Keratinocyte (primary cell): ENCODE measurements around the gene GCA. TPM values are rescaled to one million over a fixed set of nuclear protein-coding genes. Genes with fewer than 3 reads are reported as not detected.

ENCODE experiments used
- DNase-seq: peaks from one replicate; pipeline ENCODE4 v3.0.0-alpha.2; 2011; ENCODE audit warnings: low read depth, missing footprints, low spot score
- FAIRE-seq: peaks from 2 replicates; lab custom pipeline; 2011; peaks lifted over from hg19 to GRCh38; lab: Jason Lieb, UNC
- H2AFZ ChIP-seq: 2 replicates; pipeline ENCODE4 v1.6.0; 2012; ENCODE audit warnings: low read length, control low read depth, inconsistent platforms; ENCODE audit not compliant: control insufficient read depth
- H3K27ac ChIP-seq: 2 replicates; pipeline ENCODE4 v1.5.1; 2011; ENCODE audit warnings: low read length; ENCODE audit not compliant: control insufficient read depth, insufficient read depth
- H3K27me3 ChIP-seq: 3 replicates; pipeline ENCODE4 v1.6.0; 2011; ENCODE audit warnings: low read length; ENCODE audit not compliant: control insufficient read depth, insufficient read depth; ENCODE audit errors: extremely low read depth
- H3K36me3 ChIP-seq, 2 experiments: 2 replicates in 1 of 2; 3 replicates in 1 of 2; pipeline ENCODE4 v1.5.1; 2011; ENCODE audit warnings: low read length in 2 of 2, mild to moderate bottlenecking in 1 of 2; ENCODE audit not compliant: control insufficient read depth in 2 of 2, insufficient read depth in 2 of 2; ENCODE audit errors: extremely low read depth in 1 of 2
- H3K4me1 ChIP-seq: 3 replicates; pipeline ENCODE4 v1.5.1; 2011; ENCODE audit warnings: low read length; ENCODE audit not compliant: control insufficient read depth, insufficient read depth; ENCODE audit errors: extremely low read depth
- H3K4me2 ChIP-seq: 3 replicates; pipeline ENCODE4 v1.6.0; 2011; ENCODE audit warnings: low read depth, low read length; ENCODE audit not compliant: control insufficient read depth, insufficient read depth; ENCODE audit errors: extremely low read depth
- H3K4me3 ChIP-seq, 3 experiments: fragments of 200-600 bp in 1 of 3; sonication (generic) in 1 of 3; 2 replicates in 2 of 3; 3 replicates in 1 of 3; pipeline ENCODE4 v1.5.1; 2011 to 2016; ENCODE audit warnings: low read length in 3 of 3, mild to moderate bottlenecking in 3 of 3, control low read depth in 2 of 3, inconsistent platforms in 1 of 3, low read depth in 1 of 3, mixed read lengths in 1 of 3, mixed run types in 1 of 3, moderate library complexity in 1 of 3; ENCODE audit not compliant: control insufficient read depth in 2 of 3, insufficient read depth in 2 of 3; ENCODE audit errors: extremely low read depth in 1 of 3
- H3K79me2 ChIP-seq: 2 replicates; pipeline ENCODE4 v1.6.0; 2012; ENCODE audit warnings: low read length; ENCODE audit not compliant: control insufficient read depth, insufficient read depth
- H3K9ac ChIP-seq: 3 replicates; pipeline ENCODE4 v1.6.0; 2011; ENCODE audit warnings: low read length; ENCODE audit not compliant: control insufficient read depth, insufficient read depth; ENCODE audit errors: extremely low read depth
- H3K9me1 ChIP-seq: 3 replicates; pipeline ENCODE4 v1.6.0; 2011; ENCODE audit warnings: low read length; ENCODE audit not compliant: control insufficient read depth, insufficient read depth; ENCODE audit errors: extremely low read depth
- H3K9me3 ChIP-seq: 2 replicates; pipeline ENCODE4 v1.5.1; 2012; ENCODE audit warnings: low read depth, low read length; ENCODE audit not compliant: control insufficient read depth
- H4K20me1 ChIP-seq: 3 replicates; pipeline ENCODE4 v1.6.0; 2011; ENCODE audit warnings: low read length; ENCODE audit not compliant: control insufficient read depth, insufficient read depth; ENCODE audit errors: extremely low read depth
- CTCF ChIP-seq, 3 experiments: IDR thresholded peaks in 1 of 3; conservative IDR thresholded peaks in 1 of 3; optimal IDR thresholded peaks in 1 of 3; 2 replicates in 2 of 3; 3 replicates in 1 of 3; pipeline versions ENCODE3 to v1.5.1; 2011; ENCODE audit warnings: low read length in 3 of 3, mild to moderate bottlenecking in 3 of 3, moderate library complexity in 2 of 3, control low read depth in 1 of 3, inconsistent platforms in 1 of 3; ENCODE audit not compliant: insufficient read depth in 2 of 3; ENCODE audit errors: extremely low read depth in 1 of 3
- EZH2 ChIP-seq: IDR thresholded peaks from one replicate; pipeline ENCODE4 v1.6.1; 2012; ENCODE audit warnings: inconsistent platforms, mild to moderate bottlenecking, low read length, moderate library complexity
- dilution Hi-C: fragments of 300-500 bp; cut with MboI; formaldehyde crosslinking; loops from one replicate; pipeline ENCODE4 v1.7.0; 2020; ENCODE audit warnings: low sequenced_read_pairs; ENCODE audit not compliant: extremely low pct_ligation_motif_present
- polyA plus RNA-seq, 5 experiments: library from polyadenylated mRNA; depleted of rRNA in 3 of 5; stranded (reverse) in 3 of 5; stranded (forward) in 1 of 5; unstranded in 1 of 5; fragments of >200 nt; gene quantifications; 1 replicate in 1 of 5; 2 replicates in 3 of 5; 3 replicates in 1 of 5; pipeline versions ENCODE4 v1.2.1 to v1.2.3, GENCODE V29; 2011 to 2012; ENCODE audit warnings: missing spikeins in 2 of 5, low read depth in 1 of 5, low replicate concordance in 1 of 5

The GCA gene
- polyA plus RNA-seq, 1 donor (not counting 4 experiments of a cell fraction or from before 2014, with no cell fraction given) = 10.0 TPM

- dilution Hi-C loops = no loop called here
- TF ChIP-seq CTCF (optimal IDR thresholded peaks at IDR 0.05 in 1 of 3, IDR thresholded peaks at IDR 0.05 in 1 of 3, conservative IDR thresholded peaks at IDR 0.05 in 1 of 3; ENCODE audit: extremely low read depth in 1 of 3, insufficient read depth in 2 of 3, low read length in 3 of 3) (no peak), EZH2 (no peak)
Observed at GRCh38 chr2:162369551-162369950, 25.6 kb downstream of the GCA start.

GRCh38 chr2:162370931-162371330, 27.0 kb downstream of the GCA start:
- H3K27me3 ChIP-seq = no peaks in the 10 kb centered on the region
- H3K4me2 ChIP-seq = no peak overlapping the region
- H3K4me3 ChIP-seq = no peak overlapping the region
- no peaks in the 10 kb centered on the region for H3K79me2 ChIP-seq
- no peaks in the 10 kb centered on the region for H3K9me3 ChIP-seq
- no peak overlapping the region for H3K27ac ChIP-seq
- no peaks in the 10 kb centered on the region for H3K4me1 ChIP-seq
- no peak for FAIRE-seq
- H4K20me1 ChIP-seq = no peaks in the 10 kb centered on the region
- no peak overlapping the region for H2AFZ ChIP-seq
- dilution Hi-C loops = no loop called here
- H3K9ac ChIP-seq = no peak overlapping the region
- H3K36me3 ChIP-seq = no peaks in the 10 kb centered on the region
- no peak for DNase-seq
- H3K9me1 ChIP-seq = no peaks in the 10 kb centered on the region
- TF ChIP-seq CTCF (optimal IDR thresholded peaks at IDR 0.05 in 1 of 3, IDR thresholded peaks at IDR 0.05 in 1 of 3, conservative IDR thresholded peaks at IDR 0.05 in 1 of 3; ENCODE audit: extremely low read depth in 1 of 3, insufficient read depth in 2 of 3, low read length in 3 of 3) (no peak), EZH2 (no peak)

More at GRCh38 chr2:162369551-162369950, 25.6 kb downstream of the GCA start:
- H2AFZ ChIP-seq = no peak overlapping the region
- H3K9me3 ChIP-seq = no peaks in the 10 kb centered on the region
- no peak overlapping the region for H3K4me3 ChIP-seq
- H3K4me2 ChIP-seq = no peak overlapping the region
- no peaks in the 10 kb centered on the region for H3K79me2 ChIP-seq
- no peaks in the 10 kb centered on the region for H3K4me1 ChIP-seq
- H3K9me1 ChIP-seq = no peaks in the 10 kb centered on the region
- no peaks in the 10 kb centered on the region for H3K36me3 ChIP-seq
- DNase-seq = no peak
- H4K20me1 ChIP-seq = no peaks in the 10 kb centered on the region
- FAIRE-seq = no peak
- no peak overlapping the region for H3K9ac ChIP-seq
- H3K27ac ChIP-seq = no peak overlapping the region
- no peaks in the 10 kb centered on the region for H3K27me3 ChIP-seq
